ENCODE results near the gene AKR1B15. TPM values are rescaled to one million over a fixed set of nuclear protein-coding genes. Genes with fewer than 3 reads are reported as not detected.

The AKR1B15 gene
- total and polyA plus RNA-seq, 9 of the 15 experiments (the other 6 are each of a cell fraction or from before 2014, with no cell fraction given), result not detected

DNA sequence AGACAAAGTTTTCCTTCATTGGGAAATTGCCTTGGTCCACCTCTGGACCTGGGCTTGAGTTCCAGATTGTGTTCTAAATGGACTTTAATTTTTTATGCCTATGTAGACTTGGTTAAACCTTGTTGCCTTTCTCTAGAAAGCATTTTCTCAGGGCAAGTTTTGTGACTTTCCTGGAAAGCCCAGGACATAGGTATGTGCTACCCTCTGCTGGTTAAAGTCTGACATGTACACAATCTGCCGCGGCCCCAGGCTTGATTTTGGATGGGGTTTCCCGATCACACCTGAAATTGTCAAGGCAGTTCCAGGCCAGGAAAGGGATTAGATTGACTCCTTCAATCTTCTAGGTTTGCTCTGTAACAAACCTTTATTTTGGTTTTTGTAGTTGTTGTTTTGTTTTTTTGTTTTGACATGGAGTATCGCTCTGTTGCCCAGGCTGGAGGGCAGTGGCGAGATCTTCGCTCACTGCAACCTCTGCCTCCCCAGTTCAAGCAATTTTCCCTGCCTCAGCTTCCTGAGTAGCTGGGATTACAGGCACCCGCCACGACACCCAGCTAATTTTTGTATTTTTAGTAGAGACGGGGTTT is 35.6 kb upstream of the AKR1B15 start (continued):
- TF ChIP-seq, protein P1, sequence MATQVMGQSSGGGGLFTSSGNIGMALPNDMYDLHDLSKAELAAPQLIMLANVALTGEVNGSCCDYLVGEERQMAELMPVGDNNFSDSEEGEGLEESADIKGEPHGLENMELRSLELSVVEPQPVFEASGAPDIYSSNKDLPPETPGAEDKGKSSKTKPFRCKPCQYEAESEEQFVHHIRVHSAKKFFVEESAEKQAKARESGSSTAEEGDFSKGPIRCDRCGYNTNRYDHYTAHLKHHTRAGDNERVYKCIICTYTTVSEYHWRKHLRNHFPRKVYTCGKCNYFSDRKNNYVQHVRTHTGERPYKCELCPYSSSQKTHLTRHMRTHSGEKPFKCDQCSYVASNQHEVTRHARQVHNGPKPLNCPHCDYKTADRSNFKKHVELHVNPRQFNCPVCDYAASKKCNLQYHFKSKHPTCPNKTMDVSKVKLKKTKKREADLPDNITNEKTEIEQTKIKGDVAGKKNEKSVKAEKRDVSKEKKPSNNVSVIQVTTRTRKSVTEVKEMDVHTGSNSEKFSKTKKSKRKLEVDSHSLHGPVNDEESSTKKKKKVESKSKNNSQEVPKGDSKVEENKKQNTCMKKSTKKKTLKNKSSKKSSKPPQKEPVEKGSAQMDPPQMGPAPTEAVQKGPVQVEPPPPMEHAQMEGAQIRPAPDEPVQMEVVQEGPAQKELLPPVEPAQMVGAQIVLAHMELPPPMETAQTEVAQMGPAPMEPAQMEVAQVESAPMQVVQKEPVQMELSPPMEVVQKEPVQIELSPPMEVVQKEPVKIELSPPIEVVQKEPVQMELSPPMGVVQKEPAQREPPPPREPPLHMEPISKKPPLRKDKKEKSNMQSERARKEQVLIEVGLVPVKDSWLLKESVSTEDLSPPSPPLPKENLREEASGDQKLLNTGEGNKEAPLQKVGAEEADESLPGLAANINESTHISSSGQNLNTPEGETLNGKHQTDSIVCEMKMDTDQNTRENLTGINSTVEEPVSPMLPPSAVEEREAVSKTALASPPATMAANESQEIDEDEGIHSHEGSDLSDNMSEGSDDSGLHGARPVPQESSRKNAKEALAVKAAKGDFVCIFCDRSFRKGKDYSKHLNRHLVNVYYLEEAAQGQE (IDR thresholded peaks at IDR 0.05; ENCODE audit: borderline replicate concordance), result peak; percentile 86
- TF ChIP-seq, protein P1 (CRISPR knock-in tag; IDR thresholded peaks at IDR 0.05; ENCODE audit: low read depth), result no peak
- TF ChIP-seq, protein P2, sequence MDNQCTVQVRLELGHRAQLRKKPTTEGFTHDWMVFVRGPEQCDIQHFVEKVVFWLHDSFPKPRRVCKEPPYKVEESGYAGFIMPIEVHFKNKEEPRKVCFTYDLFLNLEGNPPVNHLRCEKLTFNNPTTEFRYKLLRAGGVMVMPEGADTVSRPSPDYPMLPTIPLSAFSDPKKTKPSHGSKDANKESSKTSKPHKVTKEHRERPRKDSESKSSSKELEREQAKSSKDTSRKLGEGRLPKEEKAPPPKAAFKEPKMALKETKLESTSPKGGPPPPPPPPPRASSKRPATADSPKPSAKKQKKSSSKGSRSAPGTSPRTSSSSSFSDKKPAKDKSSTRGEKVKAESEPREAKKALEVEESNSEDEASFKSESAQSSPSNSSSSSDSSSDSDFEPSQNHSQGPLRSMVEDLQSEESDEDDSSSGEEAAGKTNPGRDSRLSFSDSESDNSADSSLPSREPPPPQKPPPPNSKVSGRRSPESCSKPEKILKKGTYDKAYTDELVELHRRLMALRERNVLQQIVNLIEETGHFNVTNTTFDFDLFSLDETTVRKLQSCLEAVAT (IDR thresholded peaks at IDR 0.05), result 0 out of 4 replicates have a peak, but pooled peaks of 1 of the 2 experiments have one; percentile 16
- TF ChIP-seq ZC3H8 (IDR thresholded peaks at IDR 0.05) (no peak), EP400 (IDR thresholded peaks at IDR 0.05) (no peak), SMC3 (conservative IDR thresholded peaks at IDR 0.05; ENCODE audit: insufficient read depth, low read depth, low read length) (peak; percentile 92), KDM4B (IDR thresholded peaks at IDR 0.05; ENCODE audit: borderline replicate concordance in 2 of 2, low read depth in 1 of 2) (no peak), RHOXF2B (CRISPR knock-in tag; conservative IDR thresholded peaks at IDR 0.05) (no peak), CBX3 (IDR thresholded peaks at IDR 0.05; ENCODE audit: borderline replicate concordance in 1 of 2, low read length in 2 of 2) (no peak), ARID2 (IDR thresholded peaks at IDR 0.05) (peak; percentile 63; the same call in 1 of the 2 replicates)
- TF ChIP-seq, protein P3, sequence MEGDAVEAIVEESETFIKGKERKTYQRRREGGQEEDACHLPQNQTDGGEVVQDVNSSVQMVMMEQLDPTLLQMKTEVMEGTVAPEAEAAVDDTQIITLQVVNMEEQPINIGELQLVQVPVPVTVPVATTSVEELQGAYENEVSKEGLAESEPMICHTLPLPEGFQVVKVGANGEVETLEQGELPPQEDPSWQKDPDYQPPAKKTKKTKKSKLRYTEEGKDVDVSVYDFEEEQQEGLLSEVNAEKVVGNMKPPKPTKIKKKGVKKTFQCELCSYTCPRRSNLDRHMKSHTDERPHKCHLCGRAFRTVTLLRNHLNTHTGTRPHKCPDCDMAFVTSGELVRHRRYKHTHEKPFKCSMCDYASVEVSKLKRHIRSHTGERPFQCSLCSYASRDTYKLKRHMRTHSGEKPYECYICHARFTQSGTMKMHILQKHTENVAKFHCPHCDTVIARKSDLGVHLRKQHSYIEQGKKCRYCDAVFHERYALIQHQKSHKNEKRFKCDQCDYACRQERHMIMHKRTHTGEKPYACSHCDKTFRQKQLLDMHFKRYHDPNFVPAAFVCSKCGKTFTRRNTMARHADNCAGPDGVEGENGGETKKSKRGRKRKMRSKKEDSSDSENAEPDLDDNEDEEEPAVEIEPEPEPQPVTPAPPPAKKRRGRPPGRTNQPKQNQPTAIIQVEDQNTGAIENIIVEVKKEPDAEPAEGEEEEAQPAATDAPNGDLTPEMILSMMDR (IDR thresholded peaks at IDR 0.05 in 2 of 3, conservative IDR thresholded peaks at IDR 0.05 in 1 of 3; ENCODE audit: insufficient read depth in 2 of 3, low read depth in 1 of 3, low read length in 3 of 3), result peak; percentile 80 to 93 (median 81)

Data from K562 (cell line).